ENCODE data around the gene C3orf18.

C3orf18 gene

DNA sequence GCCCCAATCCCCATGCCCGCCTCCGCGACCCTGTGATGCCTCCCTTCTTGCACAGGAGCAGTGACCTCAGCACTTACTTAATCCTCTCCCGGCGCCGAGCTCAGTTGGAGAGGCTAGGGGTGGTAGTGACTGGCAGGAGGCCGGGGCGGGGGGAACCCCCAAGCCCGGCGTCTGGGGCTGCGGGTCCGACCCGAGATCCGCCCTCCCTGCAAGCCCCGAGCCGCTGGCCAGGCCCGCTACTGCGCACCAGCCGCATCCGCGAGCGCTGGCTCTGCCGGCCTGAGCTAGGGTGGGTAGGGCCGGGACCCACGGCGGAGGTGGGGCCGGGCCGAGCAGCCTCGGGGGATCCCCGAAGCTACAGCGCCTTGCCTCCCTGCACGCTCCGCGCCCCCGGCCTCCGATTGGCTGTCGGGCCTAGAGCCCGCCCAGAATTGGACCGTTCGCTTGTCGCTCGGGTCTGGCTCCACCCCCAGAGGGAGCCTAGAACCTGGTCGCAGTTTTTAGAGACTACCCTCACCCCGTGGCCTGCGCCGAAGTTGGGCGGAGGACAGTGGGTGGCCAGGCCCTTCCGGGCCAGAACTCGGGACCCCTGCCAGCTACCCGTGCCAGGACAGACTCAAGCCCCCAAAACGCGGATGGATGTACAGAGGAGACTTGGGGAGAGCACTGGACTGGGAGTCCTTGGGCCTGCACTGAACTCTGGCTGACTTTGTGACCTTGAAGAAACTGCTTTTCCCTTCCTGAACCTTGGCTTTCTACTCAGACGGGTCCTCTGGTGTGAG lies at the start of gene C3orf18:
C3orf18 (minus strand) TSS at position 362 of the 782 bp plus-strand sequence. CDS start 2,048 bp downstream, outside the sequence.
- peak; percentile 85 for DNase-seq (ENCODE audit: low read depth)

DNA sequence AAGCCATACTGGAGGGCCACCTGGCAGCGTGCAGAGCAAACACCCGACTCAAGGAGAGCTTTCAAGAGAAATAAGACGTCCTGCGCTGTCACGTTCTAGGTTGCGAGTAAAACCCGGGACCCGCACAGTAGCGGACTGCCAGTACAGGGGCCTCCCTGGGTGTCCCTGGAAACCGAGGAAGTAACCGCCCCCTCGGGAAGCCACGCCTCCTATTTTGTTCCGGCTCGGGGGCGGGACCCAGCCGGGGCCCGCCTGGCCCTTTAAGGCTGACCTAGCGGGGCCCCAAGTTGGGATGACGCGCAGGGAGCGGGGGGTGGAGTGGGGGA lies 49.2 kb upstream of the C3orf18 start:
- peak; percentile 93 for DNase-seq (ENCODE audit: low read depth)

DNA sequence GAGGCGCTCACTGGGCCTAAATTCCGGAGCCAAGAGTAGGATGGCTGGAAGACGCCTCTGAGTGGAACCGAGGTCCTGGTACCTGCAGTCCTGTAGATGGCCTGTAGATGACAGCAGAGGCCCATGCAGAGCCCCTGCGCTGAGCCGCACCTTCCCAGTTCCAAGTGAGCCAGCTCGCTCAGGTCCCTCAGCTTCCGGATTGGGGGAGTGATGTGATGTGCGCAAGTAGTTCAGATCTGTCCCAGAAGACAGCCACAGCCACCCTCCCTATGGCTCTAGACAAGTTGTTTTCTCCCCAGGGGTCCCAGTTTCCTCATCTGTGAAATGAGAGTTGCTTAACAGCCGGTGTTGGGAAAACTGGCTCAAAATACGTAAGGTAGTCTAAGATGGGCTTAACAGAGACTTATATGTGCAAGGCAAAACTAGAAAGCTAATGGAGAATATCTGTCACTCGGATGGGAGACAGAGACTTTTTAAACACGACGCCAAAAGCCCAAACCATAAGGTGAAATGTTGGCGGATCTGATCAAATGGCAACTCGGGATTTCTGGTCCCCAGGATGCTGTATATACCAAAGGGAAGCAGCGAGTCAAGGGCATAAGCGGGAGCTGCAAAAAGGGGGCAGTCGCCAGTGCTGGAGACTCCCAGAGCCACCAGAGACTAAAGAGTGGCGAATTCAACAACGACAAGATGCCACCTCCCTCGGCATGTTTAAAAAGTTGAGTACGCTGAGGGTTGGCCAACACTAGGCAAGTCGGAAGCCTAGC lies 48.6 kb upstream of the C3orf18 start:
- no peak for DNase-seq (ENCODE audit: low read depth)

DNA sequence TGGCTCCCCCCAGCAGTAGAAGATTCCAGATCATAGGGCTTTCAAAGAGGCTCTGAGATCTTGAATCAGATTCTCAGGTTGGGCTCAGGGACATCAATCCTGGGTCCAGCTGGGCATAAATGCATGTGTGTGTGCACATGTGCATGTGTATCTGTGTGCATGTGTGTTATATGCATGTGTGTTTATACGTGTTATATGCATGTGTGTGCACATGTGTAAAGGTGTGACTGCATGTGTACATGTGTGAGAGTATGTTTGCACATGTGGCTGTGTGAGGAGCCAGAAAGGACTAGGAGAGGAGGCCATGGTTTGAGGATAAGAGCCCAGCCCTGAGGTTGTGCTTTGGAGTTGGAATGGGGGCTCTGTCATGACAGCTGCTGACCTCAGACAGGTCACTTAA lies 47.6 kb upstream of the C3orf18 start:
- DNase-seq (ENCODE audit: low read depth) = no peak

DNA sequence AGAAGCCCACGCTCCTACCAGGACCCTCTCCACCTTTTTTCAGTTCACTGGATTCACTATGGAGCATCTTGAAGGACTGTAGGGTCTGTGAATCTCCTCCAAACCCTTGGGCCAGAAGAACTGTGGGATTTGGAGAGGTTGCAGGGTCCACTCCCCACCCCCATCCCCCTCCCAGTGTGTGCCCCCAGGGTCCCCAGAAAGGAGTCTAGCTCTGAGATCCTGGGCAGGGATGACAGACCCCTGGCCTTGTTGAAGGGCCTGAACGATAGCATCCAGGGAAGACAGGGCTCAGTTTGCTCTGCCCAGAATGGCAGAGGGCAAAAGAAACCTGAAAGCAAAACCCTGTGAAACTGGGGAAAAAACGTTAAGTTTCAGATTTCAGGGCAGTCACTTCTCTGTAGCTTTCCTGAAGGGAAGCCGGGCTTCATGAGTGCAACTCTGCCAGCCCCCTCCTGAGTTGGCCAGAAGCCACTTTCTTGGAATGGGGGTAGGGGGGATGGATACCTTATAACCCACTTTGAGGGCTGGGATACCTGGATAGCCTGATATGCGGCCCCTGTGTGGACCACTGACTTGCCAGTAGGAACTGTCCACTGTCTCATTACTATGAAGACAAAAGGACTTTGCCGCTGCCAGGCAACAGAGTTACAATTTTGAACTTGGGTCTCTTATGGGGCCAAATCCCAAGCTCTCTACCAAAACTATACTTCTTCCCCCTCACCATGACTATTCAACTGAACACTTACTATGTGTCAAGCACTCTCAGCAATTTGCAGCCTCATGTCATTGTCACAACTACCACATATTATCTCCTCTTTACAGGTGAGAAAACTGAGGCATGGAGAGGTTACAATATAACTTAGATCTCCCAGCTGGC lies 45.7 kb upstream of the C3orf18 start:
- no peak for DNase-seq (ENCODE audit: low read depth)

DNA sequence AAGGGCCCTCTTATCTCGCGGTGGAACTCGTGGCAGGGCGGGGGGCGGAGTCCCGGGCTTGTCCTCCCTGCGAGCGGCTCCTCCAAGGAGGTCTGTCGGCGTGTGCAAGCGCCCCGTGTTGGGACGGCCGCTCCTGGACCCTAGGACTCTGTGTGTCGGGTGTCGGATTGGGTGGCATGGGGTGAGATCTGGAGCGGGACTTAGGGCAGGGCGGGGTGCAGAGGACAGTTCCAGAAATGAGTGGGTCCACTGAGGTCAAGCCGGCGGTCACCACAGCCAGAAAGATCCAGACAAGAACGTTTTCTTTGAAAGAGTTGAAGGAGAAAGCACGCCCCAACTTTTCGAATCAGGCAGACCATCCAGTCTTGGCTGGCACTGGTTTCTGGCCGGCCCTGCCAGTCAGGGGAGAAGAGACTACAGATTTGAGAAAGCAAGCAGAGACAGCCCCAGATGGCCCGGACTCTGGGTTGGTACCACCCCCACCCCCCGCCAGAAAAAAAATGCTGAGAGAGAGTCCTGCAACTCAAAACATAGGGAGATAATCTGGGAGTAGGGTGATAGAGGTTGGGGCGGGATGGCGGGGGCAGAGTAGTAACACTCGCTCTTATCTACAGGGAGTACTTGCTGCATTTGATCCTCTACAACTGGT lies 44.8 kb upstream of the C3orf18 start:
- no peak for DNase-seq (ENCODE audit: low read depth)

DNA sequence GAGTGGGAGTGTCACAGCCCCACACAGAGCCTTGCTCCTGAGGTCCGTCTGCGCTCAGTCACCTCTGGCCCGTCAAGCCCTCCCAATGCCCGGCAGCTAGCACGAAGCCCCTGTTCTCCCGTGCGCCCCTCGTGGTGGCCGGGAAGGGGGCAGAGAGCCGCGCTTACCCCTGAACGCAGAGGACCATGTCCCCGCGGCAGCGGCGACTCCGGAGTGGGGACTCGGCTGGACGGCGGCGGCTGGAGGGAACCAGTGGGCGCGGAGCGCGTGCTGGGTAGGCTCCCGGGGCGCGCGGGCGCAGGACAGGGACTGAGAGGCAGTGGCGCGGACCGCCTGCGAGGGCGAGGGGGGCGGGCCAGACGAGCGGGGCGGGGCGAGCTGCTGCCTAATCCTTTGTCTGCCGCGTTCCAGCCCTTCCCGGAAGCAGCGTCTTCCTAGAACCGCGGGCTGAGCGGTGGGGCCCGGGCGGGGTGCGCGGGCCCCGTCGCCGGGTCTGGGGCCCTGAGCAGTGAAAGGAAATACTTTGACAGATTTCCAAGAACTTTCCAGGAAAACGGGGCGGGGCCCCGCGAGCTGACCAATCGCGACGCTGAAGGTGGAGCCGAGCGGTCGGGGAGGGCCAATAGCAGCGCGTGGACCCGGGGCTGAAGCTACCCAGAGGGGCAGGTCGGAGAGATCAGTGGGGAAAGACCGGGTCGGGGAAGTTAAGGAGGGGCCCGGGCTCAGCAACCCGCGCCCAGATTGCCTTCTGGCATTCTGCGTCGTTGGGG lies 44.1 kb upstream of the C3orf18 start, which contains the start of gene CISH:
CISH (minus strand) TSS at position 311 of the 770 bp plus-strand sequence; CDS start at position 187, 124 bp downstream.
- DNase-seq (ENCODE audit: low read depth) = peak; percentile 95

DNA sequence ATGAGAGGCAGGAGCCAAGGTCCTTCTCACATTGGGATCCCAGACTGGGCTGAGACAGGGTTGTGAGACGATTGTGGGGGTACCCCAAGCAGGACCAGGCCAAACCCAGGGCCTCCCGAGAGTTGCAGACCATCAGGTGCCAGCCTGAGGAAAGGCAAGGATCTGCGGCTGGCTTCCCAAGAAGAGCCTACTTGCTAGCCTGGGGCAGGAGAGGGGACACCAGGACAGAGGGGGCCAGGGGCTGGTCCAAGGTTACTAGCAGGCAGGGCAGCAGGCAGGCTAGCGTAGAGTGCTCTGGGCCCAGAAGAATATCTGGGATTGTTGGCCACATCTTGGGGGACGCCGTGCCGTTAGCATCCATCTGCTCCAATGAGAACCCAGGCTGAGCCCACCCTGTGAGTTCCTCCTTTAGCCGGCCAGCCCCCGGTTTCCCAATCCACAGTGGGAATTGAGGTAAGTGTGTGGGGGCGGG lies 43.5 kb upstream of the C3orf18 start:
- DNase-seq (ENCODE audit: low read depth) = no peak

DNA sequence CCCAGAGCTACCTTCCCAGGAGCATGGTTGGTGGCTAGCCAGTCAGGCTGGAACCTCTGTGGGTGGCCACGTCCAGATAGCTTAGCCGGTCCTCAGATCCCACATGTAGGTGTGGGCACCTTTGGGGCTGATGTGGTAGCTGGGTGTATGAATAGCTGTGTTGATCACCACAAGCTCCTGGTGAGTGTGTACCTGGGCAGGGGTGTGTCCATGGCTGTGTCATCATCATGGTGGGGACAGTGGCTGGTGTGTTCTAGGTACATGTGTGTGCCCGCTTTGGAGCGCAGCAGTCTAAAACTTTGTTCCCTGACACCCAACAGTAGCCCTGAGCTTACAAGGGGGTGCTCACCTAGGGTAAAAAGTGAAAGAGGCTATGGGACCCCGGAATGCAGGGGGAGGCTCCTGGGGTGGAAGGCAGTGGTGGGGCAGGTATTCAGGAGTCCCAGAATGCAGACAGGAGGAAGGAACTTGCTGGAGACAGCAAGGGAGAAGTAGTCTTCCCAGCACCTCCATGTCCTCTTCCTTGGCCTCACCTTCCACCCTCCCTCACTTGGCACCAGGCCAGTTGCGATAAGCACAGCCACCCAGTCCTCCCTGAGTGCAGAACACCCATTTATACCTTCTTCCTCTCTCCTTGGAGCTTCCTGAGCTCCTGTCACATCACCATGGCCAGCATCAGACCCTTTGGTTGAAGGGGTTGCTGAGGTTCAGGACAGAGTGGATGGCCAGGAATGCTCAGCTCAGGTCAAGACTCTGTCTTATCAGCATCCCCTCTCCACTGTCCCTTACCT lies 42.8 kb upstream of the C3orf18 start:
- DNase-seq (ENCODE audit: low read depth) = no peak

DNA sequence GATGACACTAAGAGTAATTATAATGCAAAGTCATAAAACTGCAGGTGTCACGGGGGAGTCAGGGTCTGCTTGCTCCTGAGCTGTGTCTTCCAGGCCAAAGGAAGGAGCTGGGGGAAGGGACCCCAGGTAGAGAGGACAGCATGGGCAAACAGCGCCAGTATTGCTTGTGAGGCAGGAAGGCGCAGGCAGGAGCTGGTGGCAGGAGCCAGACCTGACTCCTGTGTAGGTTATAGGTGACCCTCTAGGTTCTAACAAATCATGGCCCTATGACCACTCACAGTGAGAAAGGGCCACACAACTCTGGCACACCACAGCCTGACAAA lies 42.2 kb upstream of the C3orf18 start:
- DNase-seq (ENCODE audit: low read depth) = no peak

DNA sequence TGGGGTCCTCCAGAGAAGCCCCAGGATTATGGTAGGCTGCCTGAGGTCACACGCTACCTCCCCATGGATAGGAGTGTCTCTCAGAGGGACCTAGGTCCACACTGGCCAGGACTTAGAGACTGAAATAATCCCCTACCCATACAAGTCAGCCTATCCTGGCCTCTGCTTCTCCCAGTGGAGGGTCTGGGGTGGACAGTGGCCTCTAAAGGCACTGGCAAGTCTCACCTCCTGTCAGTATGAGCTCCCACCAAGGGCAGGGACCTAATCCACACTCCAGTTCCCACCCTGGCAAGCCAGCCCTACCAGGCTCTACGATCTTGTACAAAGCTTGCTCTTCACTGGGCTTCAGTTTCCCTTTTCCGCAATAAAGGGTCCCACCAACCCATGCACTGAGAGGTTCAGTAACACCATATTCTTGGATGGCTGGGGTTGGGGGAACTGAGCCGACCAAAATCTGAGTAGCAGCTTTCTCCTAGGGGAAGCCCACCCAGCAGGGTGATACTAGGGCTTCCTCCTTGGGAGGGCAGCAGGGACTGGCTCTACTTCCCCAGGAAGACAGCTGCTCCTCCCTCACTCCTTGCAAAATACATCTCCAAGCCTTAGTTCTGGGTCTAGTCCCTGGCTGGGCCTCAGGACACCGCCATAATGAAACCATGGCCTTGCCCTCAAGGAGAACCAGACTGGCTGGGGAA lies 41.7 kb upstream of the C3orf18 start:
- DNase-seq (ENCODE audit: low read depth) = no peak

DNA sequence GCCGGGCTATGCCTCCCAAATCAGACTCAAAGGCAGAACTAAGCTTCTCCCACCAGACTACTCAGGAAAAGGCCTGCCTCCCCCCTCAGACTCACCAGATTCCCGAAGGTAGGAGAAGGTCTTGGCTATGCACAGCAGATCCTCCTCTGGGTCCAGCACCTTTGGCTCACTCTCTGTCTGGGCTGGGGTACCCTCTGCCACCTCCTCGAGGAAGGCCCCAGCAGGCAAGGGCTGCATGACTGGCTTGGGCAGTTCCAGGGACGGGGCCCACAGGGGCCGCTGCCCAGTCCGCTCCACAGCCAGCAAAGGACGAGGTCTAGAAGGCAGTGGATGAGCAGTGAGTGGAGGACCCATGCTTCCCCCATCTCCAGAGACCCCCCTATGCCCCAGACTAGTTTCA lies 40.7 kb upstream of the C3orf18 start:
- DNase-seq (ENCODE audit: low read depth) = no peak

DNA sequence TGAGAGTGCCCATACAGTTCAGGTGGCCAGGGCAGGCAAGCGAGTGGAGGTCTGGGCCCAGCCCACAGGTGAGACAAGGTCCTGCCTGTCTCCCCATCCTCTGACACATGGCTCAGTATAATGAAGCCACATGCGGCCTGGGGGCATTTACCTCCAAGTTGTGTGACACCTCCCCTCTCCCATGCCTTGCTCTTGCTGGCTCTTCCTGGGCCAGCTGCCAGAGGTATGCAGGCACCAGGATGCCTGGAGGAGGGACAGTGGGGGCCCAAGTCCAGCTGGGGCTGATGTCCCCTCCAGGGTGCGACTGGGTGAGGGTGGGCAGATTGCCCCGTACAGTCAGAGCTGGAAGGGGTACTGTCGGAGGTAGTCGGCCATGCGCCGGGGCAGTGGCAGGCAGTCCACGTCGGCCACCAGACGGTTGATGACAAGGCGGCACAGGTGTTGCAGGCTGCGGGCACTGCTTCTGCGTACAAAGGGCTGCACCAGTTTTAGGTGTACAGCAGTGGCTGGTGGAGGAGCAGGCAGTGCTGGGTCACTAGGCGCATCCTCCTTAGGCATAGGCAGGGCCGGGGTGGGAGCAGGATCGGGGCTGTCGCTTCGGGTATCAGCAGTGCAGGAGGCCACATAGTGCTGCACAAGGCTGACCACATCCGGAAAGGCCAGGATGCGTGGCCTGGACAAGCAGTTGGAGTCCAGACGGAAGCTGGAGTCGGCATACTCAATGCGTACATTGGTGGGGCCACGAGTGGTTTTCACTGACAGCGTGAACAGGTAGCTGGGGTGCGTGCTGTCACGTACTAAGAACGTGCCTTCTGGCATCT lies 39.9 kb upstream of the C3orf18 start:
- no peak for DNase-seq (ENCODE audit: low read depth)

DNA sequence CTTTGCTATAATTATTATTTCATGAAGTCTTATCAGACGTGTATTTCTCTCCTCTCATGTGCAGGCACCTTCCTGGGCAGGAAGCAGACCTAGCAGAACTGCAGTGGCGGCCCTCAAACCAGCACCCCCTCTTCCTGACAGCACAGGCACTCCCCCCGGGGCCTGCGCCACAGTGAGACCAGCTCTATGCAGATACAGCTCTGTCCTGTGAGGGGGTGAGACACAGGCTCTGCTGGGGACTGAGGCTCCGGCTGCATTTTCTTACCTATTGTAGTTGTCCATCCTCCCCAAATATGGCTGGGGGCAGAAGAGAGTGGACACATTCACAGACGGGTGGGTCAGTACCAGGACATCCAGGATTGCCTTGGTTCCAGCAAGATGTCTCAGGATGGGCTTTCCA lies 39.0 kb upstream of the C3orf18 start:
- DNase-seq (ENCODE audit: low read depth) = no peak

DNA sequence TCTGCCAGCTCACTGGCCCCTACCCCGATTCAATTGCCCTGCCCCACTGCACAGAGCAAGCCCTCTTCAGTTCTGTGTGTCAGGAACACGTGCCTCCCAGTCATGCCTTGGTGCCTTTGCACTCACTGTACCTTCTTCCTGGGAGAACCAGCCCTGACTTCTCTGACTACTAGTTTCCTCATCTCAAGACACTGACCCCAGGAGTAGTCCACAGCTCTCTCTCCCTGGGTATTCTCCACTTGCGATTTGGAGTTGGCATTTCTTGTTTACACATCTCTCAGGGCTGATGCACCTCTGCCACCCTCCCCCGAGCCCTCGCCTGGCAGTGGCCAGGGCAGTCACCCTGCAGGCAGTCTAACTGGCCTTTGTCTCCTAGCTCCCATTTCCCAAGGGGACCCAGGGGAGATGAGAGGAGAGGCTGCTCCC lies 38.4 kb upstream of the C3orf18 start:
- no peak for DNase-seq (ENCODE audit: low read depth)

DNA sequence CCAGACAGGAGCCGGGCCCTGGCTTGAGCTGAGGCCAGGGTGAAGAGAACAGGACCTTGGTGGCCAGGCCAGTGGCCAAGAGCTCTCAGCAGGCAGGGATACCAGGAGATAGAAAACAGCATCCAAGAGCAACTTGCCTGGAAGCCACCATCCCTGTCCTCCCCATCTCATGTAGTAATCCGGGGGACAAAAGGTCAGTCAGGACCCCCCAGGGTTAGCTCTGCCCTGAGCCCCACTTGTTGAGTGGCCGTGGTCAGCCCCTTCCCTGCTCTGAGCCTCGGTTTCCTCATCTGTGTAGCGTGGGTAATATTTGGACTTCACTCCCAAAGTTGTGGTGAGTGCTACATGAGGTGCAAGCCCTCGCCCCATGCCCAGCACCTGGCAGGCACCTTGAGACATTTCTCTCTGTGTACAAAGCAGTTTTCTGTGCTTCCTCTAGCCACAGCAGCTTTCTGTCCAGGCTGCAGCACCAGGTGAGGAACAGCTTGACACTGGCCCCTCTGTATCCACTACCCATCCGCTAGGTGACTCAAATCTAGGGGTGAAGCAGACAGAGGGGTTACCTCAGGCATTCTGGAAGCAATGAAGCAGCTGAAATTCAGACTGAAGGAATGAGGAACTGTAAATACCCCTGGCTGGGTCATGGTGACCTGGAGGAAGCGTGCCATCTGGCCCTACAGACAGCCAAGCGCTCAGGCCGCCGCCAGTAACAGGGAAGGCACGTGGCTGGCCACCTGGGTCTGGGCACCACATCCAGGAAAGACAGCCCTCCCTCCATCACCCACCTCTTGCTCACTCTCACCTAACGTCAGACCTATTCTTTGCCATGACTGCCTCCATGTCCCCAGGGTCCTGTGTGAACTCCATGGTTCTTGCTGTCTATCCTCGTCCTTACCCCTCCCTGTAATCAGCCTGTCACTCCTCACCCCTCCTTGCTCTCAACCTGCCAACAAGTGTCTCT lies 37.4 kb upstream of the C3orf18 start:
- no peak for DNase-seq (ENCODE audit: low read depth)

DNA sequence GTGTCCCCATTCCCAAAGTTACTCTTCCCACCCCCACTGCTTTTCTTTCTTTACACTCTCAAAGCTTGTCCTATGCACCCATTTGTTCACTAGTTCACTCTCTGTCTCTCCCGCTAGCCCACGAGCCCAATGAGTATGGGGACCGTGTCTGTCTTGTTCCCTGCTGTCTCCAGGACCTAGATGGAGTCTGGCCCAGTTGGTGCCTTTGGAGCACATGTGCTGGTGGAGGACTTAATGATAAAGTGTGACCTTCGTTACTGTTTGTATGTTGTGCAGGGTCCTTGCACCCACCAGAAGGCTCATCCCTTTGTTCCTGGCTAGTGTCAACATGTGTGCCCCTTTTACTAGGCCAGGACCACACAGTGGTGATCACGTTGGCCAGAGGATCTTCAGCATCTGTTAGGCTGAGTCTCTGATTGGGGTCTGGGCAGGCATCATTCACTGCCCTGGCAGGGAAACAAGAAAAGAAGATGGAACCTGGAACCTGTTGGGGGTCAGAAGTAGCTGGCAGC lies 36.6 kb upstream of the C3orf18 start:
- no peak for DNase-seq (ENCODE audit: low read depth)
